Measurements from ENCODE around the gene SMIM5.

DNA sequence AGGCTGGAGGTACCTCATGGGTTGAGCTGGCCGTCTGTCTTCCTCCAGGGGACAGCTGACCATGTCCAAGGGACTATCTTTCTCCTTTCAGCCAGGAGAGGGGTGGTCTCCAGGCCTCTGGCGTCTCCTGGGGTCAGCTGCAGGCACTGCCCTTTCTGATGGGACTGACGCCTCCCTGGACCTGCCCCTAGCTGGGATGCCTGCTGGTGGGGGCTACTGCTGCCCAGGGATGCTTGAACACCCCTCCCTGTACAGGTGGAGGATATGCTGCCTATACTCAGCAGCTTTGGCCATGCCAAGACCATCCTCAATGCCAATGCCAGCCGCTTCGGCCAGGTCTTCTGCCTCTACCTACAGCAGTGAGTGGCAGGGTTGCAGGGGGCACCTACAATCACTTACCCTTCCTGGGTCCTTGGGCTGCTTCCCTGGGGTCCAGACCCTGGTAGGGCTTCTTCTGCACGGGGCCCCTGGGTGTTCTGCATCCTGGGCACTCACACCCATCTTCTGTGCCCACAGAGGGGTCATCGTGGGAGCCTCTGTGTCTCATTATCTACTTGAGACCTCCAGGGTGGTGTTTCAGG lies 41.4 kb upstream of the SMIM5 start:
- TF ChIP-seq EZH2 (IDR thresholded peaks at IDR 0.05; ENCODE audit: borderline replicate concordance, insufficient read depth, low read length, poor library complexity, severe bottlenecking) (no peak), SMC3 (conservative IDR thresholded peaks at IDR 0.05; ENCODE audit: poor library complexity) (no peak)
- TF ChIP-seq, protein P1, sequence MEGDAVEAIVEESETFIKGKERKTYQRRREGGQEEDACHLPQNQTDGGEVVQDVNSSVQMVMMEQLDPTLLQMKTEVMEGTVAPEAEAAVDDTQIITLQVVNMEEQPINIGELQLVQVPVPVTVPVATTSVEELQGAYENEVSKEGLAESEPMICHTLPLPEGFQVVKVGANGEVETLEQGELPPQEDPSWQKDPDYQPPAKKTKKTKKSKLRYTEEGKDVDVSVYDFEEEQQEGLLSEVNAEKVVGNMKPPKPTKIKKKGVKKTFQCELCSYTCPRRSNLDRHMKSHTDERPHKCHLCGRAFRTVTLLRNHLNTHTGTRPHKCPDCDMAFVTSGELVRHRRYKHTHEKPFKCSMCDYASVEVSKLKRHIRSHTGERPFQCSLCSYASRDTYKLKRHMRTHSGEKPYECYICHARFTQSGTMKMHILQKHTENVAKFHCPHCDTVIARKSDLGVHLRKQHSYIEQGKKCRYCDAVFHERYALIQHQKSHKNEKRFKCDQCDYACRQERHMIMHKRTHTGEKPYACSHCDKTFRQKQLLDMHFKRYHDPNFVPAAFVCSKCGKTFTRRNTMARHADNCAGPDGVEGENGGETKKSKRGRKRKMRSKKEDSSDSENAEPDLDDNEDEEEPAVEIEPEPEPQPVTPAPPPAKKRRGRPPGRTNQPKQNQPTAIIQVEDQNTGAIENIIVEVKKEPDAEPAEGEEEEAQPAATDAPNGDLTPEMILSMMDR (IDR thresholded peaks at IDR 0.05; ENCODE audit: poor library complexity, severe bottlenecking) = no peak
